Left forelimb (tissue), 1 donor: ENCODE measurements around the gene ABHD17A.

Source experiments
- DNase-seq: peaks from one replicate; pipeline ENCODE4 v3.0.0-alpha.2; 2018; ENCODE audit warnings: low spot score

ABHD17A gene

DNA sequence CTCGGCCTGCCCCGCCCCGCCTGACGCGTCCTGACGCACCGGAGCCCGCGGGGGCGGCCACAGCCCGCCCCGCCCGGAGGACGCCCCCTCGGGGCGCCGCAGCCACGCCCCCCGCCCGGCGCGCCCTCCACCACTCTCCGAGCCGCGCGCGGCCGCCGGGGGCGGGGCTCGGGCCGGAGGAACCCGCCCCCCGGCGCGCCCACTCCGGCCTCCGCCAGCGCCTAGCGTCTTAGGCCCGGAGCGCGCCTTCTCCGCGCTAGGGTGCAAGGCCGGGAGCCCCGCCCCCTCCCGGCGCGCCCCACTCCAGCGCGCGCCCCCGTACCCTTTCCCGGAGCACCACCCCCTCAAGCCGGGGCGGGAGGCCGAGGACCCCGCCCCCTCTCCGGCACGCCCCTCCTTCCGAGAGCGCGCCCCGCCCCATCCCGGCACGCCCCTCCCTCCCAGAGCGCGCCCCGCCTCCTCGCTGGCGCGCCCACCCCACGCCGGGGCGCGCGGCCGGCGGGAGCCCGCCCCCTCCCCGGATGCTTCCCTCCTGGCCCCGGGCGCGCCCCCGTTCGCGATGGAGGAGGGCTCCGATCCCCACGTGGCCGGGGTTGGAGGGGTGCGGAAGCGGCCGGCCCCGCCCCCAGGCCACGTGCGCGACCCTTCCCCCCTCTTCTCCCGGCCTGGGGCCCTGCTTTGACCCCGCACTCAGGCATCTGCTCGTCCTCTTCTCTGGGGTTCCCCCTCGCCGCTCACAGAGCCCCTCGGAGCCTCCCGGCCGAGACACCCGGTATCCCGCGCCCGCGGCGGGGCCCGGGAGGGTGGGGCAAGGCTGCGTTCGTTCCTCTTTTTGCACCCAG lies 21.4 kb downstream of the ABHD17A start:
- peak; percentile 96 for DNase-seq

DNA sequence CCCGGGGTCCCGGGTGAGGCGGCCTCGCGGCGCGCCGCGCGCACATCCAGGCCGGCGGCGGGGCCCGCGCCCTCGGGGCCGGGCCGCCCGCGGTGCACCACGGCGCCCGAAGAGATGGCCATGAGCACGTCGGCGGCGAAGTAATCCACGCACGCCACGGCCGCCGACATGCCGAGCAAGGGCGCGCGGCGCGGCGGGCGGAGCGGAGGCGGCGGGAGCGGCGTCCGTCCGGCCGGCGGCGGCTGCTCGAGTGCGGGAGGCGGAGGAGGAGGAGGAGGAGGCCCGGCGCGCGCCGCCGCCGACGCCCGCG lies 22.0 kb downstream of the ABHD17A start, which contains the start of gene KLF16:
Gene KLF16, minus strand, starts transcription at position 252 of the 310 bp plus-strand sequence. Its CDS starts 82 bp downstream, at position 170.
- no peak for DNase-seq

DNA sequence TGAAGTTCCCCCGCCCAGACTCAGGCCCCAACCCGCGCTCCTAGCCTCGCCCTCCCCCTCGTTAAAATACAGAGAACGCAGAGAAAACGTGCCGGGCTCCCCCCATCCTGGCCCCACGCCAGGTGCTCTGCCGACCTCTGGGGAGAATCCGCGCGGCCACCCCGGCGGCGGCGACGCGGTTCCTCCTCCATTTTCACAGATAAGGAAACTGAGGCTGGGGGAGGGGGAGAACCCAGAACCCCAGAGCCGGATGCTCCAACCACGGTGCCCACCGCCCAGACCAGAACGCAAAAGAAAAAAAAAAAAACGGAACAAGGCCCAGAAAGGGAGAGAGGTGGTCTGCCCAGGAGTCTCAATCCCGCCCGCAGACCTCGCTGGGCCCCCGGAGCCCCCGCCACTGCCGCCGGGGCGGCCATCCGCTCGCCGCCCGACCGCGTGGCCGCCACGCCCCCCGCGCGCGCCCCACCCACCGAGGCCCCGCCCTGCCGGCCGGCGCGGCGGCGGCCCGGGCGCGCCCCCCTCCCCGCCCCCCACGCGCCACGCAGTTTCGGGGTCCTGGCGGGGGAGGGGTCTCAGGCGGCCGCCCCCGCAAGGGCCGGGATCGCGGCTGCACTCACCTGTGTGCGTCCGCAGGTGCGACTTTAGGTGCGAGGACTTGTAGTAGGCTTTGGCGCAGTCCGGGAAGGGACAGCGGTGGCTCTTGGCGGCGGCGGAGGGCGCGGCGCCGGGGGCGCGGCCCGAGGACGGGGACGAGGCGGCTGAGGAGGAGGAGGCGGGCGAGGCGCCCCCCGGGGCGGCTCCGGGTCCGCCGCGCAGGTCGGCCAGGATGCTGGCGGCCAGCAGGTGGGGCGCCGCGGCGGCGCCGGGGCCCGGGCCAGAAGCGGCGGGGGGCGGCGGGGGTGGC lies 22.6 kb downstream of the ABHD17A start:
- DNase-seq = peak; percentile 70

DNA sequence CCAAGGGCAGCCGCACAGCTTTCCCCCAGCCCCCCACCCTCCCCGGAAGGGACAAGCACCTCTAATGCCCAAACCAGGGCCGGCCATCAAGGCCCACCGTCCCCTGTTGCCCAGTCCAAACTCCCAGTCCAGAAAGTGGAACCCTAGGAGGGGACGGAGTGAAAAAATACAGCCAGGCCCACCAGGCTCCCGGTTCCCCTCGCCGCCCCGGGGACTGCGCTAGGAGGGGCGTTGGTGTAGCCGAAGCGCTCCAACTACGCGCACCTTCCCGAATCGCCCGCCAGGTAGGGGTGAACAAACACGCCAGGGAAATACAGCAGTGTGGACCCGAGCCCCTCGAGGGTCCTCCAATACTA lies 23.2 kb downstream of the ABHD17A start:
- DNase-seq = no peak

DNA sequence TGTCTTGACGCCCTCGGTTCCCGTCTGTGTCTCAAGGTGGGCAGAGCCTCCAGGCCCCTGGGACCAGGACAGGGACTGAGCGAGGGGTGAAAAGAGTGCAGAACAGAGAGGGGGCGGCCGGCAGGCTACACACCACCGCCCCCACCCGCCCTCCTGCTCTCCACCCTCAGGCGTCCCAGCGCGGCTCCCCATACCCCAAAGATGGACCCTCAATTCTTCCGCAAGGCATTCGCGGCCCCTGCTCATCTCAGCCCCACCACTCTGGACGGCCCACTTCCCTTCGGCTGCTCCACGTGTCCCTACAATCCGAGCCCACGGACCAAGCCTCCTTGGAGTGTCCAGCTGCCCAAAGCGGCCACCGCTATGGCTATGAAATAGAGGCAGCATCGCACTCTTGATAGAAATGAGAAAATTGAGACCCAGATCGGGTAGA lies 23.7 kb downstream of the ABHD17A start:
- DNase-seq = no peak

DNA sequence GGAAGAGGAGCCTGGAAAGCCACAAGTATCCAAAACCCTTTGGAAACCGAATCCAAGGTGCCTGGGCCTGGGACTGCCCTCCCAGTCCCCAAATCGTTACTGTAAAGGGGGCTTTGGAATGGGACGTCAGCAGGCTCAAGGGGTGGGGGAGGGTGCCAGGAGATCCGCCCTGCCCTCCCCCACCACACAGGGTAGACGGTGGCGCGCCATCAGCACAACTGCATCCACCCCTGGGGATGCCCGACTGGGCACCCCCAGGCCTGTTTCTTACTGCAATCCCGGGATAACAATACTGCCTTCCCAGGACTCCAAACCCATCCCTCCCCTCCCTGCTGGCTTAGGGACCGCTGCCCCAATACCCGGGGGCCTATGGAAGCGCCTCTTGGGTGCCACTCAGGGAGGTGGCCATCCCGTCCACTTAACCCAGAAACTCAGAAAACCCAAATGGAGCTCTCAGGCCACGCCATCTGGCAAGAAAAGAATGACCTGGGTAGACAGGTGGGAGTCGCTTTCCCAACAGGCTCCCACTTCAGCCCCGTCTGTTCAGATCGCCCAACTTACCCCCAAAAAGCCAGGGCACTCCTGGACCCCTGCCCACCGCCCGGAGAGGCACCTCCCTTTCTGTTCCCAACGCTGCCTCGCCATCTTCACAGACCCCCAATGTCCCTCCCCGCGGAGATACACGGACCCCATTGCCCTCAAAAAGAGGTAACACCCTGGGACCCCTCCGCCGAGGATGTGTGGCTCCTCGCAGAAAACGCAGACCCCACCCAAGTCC lies 24.3 kb downstream of the ABHD17A start:
- no peak for DNase-seq

DNA sequence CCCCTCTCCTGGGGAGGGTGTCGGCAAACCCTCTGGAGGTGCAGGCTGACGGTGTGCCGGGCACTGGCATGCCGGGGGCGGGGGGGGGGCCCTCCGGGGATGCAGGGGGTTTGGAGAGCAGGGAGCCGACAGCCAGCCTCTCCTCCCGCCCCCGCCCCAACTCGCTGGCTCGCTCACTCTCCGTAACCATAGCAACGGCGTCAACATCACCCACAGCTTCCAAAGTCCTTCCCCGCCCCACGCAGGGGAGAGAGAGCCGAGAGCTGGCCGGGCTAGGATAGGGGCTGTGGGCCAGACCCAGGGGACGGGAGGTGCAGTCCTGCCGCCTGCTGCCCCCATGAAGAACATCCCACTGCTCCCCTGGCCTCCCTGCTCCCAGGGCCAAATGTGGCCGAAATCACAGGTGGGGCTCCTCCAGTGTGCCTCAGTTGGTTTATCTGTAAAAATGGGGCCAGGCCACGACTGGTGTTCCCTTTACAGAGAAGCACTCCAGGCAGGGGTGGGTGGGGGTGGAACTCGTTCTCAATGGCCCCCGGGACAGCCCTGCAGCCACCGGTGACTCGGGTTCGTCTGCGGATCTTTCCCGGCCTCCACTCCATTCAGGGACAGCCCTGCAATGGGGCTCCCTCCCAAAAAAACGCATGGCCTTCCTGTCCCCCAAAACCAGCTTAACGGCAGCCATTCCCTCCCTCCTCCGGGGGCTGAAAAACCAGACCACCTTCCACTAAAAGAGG lies 25.1 kb downstream of the ABHD17A start:
- DNase-seq = peak; percentile 85

DNA sequence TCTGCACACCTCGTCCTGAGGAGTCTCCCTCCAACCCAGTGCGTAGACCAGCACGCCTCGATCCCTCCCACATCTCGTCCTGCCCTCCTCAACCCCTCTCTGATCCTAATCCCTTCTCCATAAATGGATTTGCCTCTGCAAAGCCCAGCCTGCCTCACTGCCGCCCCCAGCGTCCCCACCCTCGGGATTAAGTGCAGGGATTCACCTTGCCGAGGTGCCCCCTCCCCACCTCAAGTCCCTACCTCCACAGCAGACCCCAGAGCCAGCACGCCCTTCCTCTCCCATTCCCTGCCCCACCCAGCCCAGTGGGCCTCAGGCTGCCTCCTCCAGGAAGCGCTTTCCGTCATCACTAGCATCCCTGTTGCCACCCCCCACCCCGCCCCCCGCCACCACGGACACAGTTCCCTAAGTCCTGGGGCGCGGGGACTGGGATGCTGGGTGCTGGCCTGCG lies 25.9 kb downstream of the ABHD17A start:
- DNase-seq = no peak

DNA sequence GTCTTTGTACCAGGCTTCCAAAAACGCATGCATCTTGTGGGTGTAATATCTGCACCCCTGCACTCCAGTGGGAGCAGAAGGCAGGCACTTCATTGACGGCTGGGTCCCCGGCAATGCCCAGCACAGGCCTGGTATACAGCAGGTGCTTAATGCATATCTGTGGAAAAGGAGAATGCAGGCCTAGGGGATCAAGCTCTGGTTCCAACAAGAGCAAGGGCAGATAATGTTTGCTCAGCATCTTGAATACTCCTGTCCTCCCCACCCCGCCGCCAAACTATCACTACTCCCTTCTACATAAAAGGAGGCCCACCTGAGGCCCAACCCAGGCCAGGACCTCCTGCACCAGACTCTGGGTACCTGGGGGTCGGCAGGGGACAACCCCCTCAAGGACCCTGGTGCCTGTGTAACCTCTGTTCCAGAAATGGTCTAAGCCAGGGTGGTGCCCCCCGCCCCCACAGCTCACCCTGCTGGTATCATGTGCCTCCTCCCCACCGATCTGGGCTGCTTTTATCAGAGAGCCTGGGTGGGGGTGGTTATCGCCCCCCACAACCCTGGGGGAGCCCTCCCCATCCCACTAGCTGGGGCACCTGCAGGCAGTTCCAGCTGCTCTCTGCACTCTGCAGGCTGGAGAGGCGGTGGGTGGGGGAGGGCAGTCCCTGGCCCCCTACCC lies 26.7 kb downstream of the ABHD17A start:
- no peak for DNase-seq

DNA sequence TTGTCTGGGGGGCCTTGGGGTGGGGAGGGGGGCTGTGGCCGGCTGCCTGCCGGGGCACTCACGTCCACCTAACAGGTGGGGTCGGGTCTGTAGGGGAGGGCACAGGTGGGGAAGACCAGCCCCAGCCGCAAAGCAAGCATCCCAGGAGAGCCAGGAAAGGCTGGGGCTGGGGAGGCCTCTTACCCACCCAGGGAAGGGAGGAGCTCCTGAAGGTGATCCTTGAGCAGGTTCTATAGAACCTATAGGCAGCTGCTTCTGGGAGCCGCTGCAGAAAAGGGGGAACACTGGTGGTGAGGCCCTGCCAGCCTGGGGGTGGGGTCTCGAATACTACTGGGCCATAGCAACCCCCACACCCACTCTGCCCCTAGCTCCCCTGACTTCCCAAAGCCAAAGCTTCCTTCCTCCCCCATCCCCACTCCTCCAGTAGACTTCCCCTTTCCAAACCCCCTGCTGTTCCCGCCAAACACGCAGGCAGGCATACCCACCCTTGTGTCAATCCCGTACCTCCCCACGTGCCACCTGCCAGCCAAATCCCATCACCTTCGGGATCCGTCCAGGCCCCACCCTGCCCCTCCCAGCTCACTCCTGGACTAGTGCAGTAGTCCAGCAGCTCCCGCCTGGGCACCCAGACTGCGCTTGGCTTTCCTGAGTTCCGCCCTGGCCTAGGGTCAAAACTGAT lies 27.5 kb downstream of the ABHD17A start:
- no peak for DNase-seq

DNA sequence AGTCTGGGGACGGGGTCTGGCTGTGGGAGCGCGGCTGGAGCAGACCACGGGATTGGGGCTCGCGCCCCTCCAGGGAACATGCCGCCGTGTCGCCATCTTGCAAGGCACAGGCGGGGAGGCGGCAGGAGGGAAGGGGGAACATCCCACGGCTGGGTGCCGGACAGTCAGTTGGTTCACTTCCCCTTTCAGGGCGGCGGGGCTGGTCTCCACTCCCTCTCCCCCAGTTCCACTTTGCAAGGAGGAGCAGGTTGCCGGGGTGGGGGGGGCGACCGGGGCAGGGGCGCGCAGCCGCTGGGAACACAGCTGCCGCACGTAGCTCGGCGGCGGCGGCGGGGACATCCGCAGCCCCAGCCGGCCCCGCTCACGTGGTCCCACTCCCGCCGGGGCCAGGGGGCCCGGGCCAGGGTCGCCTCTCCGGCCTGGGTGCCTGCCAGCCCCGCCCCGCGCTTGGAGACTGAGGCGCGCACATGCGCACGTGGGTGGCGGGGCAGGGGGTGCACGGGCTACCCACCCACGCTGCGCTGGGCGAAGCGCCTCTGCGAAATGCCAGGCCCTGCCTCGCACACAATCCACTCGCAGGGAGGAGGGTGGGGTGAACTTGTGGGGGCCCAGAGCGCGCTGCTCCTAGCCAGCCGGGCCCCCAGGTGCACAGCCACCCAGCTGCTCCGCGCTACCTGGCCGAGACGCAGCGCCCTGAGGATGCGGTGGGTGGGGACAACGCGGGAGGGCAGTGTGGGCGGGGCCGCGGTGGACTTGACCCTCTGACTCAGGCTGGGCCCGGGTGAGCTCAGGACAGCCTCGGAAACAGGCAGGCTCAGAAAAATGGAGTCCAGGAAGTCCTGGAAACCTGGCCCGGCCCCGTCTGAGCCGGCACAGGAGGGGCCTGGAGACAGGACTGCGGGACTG lies 28.3 kb downstream of the ABHD17A start:
- no peak for DNase-seq

DNA sequence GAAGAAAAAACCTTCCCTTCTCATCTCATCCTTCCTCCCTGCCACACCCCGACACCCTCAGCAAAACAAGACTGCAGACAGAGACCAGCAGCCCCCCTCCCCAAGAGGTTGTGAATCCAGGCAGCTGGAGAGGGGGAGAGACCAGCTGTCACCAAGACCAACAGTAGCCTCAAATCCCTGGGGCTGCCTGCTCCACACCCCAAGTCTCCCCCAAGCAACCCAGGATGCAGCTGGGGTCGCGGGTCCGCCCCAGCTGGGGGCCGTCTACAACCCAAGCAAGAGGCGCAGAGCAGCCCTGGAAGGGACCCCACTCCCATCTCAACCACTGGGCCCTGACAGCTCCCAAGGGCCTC lies 29.0 kb downstream of the ABHD17A start:
- DNase-seq = no peak

DNA sequence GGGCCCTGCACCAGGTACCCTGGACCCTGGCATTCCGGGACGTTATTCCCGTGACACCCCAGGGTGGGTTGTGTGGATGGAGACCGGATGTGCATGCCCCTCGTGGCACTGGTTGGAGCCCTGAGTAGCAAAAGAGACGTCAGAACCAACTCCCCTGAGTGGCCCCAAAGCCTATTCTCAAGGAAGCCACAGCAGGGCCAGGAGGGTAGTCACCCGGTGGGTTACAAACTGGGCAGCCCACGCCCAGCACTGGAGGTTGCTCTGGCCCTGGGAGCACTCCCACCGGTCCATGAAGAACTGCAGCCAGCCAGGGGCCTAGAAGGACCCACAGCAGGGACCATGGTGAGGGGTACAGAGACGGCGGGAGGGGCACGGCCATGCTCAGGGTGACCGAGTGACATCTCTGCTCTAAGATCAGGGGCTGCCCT lies 29.5 kb downstream of the ABHD17A start:
- no peak for DNase-seq

DNA sequence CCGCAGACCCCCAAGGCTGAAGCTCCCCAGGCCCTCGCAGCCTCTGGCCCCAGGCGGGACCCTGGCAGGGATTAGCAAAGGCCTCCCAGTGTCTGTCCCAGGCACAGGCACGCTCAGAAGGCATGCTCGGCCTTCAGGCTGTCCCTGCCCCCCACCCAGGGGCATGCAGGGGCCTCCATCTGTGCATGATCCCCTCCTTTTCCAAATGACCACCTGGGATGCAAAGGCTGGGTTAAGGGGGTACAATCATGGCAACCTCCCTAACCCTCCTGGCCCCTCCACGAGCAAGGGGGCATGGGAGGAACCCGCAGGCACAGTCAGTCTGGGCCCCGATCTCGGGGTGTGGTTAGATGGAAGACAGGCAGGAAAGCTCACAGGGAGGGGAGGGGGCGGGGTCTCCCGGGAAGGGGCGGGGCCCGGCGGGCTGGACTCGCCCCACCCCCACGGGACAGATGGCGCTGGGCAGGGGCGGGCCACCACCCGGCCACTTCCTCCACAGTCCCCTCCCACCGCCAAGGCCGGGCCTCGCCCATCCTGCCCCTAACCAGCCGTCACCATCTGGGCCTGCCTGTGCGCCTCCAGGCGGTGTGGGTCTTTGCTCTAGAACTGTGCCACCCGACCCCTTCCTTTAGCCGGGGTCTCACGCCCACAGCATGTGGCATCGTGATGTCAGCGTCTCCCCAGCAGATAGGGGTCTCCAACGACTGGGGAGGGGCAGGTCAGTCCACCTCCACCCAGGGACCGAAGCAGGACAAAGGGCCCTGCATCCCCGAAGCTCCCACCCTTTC lies 30.1 kb downstream of the ABHD17A start:
- DNase-seq = peak; percentile 91

DNA sequence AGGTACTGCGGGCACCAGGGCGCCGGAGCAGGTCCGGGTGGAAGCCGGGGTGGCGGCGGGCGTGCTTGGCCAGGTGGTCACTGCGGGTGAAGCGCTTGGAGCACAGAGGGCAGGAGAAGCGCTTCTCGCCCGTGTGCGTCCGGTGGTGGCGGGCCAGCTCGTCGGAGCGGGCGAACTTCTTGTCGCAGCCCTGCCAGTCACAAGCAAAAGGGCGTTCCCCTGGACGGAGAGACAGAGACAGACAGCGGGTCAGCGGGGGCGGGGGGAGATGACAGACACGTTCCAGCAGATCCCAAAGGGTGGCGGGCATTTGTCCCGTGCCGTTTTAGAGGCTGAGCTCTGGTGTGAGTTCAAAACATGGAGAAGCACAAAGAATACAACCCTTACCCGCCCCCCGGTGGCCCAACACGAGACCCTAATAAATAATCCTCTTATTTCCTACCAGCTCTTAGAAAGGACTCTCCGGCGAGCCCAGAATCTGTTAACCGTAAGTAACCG lies 30.7 kb downstream of the ABHD17A start:
- no peak for DNase-seq

DNA sequence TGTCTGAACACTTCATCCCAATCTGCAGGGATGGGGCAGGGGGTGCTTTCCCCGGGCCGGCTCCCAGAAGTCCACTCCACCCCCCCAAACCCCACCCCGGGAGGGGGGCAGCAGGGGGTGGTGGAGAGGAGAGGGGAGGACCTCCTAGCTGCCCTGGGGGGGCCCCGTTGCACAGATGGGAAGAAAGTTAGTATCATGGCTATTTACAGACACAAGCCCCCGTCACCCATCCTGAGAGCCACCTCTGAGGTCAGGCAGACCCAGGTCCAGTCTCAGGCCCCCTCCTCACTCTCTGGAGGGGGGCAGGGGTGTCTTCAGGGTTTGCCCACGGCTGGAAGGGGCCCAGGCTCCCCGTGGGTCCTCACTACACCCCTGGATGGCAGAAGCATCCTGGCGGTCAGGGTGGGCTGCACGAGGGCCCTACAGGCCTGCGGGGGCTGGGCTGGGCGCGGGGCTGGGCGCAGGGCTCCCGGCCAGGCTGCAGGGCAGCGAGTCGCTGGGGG lies 31.2 kb downstream of the ABHD17A start:
- DNase-seq = no peak

DNA sequence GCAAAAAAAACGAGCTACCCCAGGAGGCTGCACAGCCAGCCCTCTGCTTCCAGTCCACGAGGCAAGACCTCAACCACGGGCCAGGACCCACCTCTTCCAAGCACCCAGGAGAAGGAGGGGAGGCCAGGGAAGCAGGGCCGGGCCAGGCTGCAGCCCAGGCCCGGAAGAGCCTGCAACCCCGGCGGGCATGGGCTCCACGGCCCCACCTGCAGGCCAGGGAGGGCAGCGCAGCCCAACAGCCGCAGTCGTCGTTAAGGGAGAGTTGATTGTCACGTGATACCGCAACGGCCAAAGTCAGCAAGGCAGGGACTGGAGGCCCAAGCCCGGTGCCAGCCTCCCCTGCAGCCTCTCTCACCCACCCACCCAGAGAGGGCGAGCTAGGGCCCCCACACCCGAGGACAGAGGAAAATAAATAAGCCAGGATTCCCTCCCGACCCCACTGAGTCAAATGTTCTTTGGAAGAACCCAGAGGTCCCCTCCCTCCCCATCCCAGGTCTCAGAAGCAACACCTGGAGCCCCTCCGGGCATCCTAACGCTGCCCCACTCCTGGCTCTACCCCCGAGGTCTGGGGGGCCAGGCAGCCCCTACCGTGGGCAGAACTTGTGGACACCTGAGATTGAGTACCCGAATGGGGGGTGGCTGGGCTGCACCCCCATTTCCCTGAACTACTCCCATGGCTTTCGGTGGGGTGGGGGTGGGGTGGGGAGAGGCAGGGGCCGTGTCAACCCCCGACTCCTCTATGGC lies 31.8 kb downstream of the ABHD17A start:
- no peak for DNase-seq
